GM21367 (cell line): ENCODE results near the gene SLC30A3.

Source experiments
- ATAC-seq: cut with Tn5 transposase; IDR thresholded peaks from one replicate; pipeline ENCODE4 v1.9.1; 2021; ENCODE audit not compliant: unreplicated experiment

SLC30A3 gene

GRCh38 chr2:27261241-27261925 is 1.5 kb downstream of the SLC30A3 start:
- ATAC-seq = no peak

- no peak for ATAC-seq
Measured at GRCh38 chr2:27258051-27258450, 4.8 kb downstream of the SLC30A3 start.

- no peak for ATAC-seq
Measured at GRCh38 chr2:27256855-27257454, 5.9 kb downstream of the SLC30A3 start.

DNA sequence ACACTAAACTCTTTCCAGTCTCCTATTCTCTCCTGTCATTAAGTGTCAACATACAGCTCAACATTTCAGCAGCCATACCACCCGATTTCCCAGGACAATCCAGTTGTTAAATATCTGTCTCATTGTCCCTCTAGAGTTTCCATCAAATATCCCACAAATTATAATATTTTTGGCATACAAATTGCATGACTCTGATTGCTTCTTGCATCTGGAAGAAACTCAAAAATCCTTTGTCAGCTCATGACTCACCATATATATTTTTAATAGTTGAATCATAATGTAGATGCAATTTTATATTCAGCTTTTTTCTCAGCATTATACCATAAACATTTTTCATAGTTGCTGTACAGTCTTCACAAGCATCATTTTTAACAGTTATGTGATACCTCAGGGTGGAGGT is 7.2 kb downstream of the SLC30A3 start:
- no peak for ATAC-seq

DNA sequence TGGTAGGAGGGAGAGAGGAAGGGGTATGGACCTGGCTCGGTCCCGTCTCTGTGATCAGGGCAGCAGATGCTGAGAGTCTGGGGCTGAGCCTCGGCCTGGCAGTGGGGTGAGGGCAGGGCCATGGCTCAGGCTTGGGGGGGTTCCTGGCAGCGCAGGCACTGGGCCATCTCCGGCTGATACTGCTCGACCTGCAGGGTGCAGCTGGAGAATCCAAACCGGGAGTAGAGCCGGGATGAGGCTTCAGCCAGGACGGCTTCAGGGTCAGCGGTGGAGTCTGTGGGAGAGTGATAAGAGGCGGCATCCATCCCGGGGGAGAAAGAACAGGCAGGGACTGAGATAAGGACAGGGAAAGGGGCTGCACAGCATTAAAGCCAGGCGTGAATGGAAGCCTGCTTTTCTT is 7.7 kb downstream of the SLC30A3 start:
- ATAC-seq = no peak

DNA sequence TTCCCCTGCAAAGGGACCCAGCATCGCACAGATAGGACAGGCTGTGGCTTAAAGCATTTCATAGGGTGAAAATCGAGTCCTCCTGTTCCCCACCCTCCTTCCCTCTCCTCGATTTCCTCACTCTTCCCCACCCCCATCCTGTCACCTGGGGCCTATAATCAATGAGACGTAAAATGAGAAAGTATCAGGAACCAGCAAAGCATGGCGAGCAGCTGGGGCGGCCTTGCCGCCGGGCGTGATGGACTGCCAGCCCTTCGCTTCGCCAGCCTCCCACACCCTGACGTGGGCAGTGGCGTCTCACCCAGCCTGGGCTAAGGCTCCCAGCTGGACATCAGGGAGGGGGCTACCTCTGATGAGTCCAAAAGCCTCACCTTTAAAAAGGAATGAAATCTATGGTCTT is 11.1 kb downstream of the SLC30A3 start:
- no peak for ATAC-seq

GRCh38 chr2:27250652-27251379 is 12.0 kb downstream of the SLC30A3 start:
- ATAC-seq = no peak

DNA sequence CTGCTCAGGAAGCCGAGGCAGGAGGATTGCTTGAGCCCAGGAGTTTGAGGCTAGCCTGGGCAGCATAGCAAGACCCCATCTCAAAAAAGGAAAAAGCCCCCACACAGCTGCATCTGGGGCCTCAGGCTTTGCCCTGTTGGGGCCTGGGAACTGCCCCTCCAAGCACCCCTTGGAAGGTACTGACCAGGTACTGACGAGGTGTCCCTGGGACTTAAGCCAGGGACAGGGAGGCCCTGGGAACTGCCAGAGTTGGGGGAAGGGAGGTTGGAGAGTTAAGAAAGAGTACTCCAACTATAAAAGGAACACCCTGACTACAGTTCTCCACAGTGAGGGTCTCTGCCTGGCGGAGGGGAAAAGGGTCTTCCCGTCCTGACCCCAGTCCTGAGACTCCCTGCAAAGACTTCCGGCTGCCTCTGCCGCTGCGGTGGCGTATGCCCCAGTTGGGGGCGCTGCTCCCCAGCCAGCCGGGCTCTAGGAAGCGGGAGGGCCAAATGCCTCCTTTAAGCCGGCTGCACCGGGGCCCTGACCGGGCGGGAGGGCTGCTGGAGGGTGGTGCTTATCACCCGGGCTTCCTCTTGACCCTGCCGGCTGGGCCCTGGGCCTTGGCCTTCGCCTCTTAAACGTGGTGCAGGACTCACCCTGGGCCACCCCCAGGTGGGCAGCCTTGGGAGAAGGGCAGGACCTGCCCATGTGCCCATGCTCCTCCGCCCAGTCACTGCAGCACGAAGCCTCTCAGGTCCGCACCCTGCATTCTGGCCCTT is 12.8 kb downstream of the SLC30A3 start:
- ATAC-seq = no peak

DNA sequence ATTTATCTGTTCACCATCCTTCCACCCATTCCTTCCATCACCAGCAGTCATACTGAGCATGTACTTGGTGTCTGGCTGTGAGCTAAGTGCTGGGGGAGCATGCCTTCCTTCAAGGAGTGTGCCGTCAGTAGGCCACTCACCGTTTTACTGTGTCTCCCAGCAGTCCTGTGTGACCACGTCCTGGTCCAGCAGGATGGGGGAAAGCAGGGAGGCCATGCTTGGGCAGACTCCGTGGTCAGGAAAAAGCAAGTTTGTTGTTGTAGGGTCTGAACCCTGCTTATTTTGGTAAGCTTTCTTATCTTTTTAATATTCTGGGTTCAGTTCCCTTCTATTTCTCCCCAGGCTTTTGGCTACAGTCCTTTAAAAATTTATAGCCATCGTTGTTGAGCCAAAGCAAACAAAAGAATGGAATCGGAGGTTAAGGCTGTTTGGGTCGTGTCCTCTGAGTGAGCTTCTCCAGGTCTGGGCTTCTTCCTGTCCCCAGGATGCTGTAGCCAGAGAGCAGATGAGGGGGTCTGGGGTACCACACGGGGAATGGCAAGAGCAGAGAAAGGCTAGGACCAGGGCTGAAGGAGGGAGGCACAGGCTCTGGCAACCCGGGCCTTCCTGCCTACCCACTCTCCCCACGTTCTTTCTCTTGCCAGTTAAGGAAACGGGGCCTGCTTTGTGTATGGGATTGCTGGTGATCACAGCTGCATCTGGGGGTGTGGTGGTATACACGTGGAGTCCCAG is 13.5 kb downstream of the SLC30A3 start:
- ATAC-seq = no peak

DNA sequence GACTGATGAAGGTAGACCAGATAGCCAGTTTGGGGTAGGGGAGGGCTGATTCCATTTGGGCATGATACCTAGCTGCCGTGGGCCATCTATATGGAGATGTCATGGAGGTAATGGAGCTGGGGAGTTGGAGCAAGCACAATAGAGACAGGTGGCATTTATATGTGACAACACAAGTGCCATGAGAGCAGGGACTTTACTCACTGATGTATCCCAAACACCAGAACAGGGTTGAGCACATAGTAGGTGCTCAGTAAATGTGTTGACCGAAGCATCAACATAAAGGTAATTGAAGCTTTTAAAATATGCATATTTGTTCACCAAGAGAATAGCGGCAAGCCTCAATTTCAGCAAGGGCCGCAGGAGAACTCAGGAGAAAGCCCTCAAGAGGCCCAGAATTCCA is 15.0 kb downstream of the SLC30A3 start:
- no peak for ATAC-seq

DNA sequence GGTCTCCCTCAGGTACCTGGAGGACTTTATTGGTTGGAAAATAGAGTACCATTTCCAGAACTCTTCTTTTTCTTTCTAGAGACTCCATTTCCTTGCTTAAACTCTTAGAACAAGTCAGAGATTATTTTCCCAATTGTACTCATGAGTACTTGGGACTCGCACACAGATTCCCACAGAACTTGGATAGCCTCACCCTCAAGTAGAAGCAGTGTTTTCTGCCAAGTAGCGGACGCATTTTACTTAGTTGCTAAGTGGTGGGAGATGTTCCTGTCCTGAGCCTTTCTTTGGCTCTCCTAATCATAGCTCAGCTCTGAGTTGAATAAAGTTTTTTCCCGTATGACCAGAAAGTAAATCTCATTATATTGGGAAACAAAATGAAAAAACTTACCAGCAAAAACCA is 17.2 kb downstream of the SLC30A3 start:
- no peak for ATAC-seq

GRCh38 chr2:27245116-27245515 is 17.7 kb downstream of the SLC30A3 start:
- no peak for ATAC-seq

DNA sequence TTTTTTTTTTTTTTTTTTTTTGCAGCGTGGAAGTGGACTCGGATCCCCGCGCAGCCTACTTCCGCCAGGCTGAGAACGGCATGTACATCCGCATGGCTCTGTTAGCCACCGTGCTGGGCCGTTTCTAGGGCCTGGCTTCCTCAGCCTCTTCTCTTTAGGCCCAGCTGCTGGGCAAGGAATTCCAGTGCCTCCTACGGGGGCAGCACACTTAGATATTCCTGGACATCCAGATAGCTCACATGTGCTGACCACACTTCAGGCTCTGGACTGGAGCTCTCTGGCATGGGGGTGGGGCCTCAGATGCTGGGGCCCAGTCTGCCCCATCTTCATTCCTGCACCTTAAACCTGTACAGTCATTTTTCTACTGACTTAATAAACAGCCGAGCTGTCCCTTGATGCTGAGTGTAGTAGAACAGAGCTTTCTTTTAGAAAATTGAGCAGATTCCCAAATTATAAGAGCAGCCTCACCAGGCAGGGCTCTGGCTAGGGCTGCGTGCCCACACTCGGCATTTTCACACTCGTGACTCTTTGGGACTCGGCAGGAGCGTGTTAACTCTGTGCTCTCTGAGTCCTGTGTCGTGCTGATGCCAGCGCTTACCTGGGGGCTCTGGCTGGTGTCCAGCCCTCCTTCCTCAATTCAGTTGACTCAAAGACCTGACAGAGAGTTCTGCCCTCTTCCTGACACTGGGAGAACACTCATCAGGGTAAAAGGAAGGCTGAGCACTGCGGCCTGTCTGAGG is 19.3 kb downstream of the SLC30A3 start:
- ATAC-seq = no peak

GRCh38 chr2:27242614-27242951 is 20.3 kb downstream of the SLC30A3 start:
- no peak for ATAC-seq

DNA sequence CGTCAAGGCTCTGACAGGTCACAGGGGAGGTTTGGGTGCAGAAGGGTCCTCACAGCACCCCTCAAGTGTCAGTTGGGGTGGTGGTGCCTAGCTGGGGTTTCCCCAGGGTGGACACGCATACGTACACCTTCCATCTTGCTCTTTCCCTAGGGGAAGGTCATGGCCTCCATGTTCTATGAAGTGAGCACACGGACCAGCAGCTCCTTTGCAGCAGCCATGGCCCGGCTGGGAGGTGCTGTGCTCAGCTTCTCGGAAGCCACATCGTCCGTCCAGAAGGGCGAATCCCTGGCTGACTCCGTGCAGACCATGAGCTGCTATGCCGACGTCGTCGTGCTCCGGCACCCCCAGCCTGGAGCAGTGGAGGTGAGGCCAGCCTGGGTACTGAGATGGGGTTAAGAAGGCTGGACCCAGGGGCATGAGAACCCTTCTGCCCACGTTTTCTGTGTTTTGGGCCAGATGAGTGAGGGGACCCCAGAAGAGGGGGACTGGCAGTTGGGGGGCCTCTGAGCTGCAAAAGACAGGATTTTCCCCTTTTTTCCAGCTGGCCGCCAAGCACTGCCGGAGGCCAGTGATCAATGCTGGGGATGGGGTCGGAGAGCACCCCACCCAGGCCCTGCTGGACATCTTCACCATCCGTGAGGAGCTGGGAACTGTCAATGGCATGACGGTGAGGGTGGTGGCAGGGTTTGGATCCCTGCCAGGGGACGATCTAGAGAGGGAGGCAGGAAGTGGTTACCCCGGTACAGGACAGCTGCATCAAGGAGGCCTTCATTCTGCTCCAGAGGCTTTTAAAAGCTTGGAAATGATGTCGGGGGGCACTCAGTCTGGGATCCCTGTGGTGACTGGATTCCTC is 20.9 kb downstream of the SLC30A3 start:
- no peak for ATAC-seq

DNA sequence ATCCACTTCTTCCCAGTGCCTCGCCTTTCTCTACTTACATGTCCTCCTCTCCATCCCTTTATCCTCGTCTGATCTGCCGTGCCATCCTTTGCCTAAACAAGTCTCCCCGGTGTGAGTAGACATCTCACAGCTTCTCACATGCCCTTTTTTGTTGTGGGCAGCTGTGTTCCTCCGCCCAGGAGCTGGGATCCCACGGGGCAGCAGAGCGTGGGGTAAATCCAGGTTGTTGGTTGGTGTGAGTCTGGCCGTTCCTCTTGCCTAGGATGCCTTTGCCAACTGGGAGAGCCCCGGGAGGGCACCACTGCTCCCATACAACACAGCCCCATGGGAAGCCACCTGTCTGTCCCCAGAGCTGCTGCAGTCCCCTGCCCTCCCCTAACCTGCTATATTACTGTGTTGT is 22.4 kb downstream of the SLC30A3 start:
- ATAC-seq = no peak

GRCh38 chr2:27238976-27239375 is 23.9 kb downstream of the SLC30A3 start:
- no peak for ATAC-seq

DNA sequence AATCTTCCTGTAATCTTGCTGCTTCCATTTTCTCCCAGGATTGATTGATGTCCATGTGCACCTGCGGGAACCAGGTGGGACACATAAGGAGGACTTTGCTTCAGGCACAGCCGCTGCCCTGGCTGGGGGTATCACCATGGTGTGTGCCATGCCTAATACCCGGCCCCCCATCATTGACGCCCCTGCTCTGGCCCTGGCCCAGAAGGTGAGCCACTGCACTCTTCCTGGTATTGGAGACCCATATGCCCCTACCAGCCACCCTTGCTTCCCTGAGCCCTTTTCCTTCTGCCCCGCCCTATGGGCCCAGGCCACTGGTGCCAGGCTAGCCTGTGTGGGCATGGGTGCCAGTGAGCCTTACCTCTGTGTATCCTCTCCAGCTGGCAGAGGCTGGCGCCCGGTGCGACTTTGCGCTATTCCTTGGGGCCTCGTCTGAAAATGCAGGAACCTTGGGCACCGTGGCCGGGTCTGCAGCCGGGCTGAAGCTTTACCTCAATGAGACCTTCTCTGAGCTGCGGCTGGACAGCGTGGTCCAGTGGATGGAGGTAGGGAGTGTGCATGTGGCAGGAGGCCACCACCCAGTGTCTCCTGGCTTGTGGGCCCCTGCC is 25.4 kb downstream of the SLC30A3 start:
- ATAC-seq = no peak

DNA sequence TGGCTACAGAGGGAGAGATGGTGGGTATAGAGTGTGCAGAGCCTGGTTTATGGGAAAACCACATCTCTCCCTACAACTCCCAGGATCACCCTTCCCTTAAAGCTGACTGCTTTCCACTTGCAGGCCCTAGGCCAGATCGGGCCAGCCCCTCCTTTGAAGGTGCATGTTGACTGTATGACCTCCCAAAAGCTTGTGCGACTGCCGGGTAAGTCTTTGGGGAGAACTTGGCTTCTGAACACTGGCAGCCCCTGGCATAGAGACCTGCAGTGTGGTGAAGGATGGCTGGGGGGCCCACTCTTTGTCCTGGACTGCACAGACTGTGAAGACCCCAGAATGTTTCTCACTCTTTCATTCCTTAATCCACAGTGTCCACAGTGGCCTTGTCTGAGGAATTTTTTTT is 26.2 kb downstream of the SLC30A3 start:
- no peak for ATAC-seq
